Gastrocnemius medialis (tissue), 4 donors: ENCODE data around the gene PSMB3.

Source experiments
- POLR2A ChIP-seq, 2 donors: fragments of 450-650 bp; IDR thresholded peaks; one replicate each; pipeline ENCODE4 v1.6.1; 2017; ENCODE audit warnings: antibody characterized with exemption in 2 of 2, mild to moderate bottlenecking in 2 of 2, moderate library complexity in 2 of 2
- TF ChIP-seq, protein P1 (sequence below), 5 experiments: fragments of 450-650 bp in 3 of 5; fragments of 200-600 bp in 2 of 5; sonication (generic) in 2 of 5; IDR thresholded peaks in 4 of 5; conservative IDR thresholded peaks in 1 of 5; 1 replicate in 4 of 5; 2 replicates in 1 of 5; pipeline ENCODE4 v1.5.1; 2016 to 2019; ENCODE audit warnings: antibody characterized with exemption in 5 of 5, mild to moderate bottlenecking in 3 of 5, moderate library complexity in 3 of 5

DNA sequence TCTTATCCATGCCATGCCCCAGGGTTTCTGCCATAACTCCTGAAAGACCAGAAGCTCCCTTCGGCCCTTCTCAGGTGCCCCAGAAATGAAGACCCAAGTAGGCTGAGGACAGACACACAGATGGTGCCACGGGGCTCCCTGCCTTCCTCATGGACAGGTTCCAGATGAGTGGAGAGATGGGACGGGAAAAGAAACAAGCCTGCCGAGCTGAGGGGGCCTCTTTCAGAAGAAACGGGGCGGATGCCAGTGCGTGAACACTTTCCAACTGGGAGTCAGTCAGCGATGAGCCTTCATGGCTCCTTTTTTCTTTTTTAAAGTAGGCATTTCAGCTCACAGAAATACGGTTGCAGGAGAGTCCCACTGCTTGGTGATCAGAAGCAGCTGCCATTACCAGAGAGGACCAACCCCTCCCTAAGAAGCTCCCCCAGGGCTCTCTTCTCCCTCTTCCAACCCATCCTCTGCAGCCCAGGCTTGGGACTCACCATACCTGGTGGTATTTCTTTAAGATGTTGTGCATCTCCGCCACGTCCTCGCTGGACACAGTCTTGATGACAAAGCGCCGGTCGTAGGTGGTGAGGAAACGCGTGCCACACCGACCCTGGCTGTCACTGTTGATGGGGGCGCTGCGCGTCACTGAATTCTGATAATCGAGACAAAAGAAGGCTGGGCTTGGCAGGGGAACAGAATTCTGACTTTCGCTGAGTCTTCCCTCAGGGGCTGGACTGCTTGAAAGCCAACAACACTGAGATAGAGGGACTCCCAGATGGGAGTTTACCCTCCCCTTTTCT lies 27.6 kb downstream of the PSMB3 start:
- TF ChIP-seq, protein P1, sequence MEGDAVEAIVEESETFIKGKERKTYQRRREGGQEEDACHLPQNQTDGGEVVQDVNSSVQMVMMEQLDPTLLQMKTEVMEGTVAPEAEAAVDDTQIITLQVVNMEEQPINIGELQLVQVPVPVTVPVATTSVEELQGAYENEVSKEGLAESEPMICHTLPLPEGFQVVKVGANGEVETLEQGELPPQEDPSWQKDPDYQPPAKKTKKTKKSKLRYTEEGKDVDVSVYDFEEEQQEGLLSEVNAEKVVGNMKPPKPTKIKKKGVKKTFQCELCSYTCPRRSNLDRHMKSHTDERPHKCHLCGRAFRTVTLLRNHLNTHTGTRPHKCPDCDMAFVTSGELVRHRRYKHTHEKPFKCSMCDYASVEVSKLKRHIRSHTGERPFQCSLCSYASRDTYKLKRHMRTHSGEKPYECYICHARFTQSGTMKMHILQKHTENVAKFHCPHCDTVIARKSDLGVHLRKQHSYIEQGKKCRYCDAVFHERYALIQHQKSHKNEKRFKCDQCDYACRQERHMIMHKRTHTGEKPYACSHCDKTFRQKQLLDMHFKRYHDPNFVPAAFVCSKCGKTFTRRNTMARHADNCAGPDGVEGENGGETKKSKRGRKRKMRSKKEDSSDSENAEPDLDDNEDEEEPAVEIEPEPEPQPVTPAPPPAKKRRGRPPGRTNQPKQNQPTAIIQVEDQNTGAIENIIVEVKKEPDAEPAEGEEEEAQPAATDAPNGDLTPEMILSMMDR (IDR thresholded peaks at IDR 0.05 in 4 of 5, conservative IDR thresholded peaks at IDR 0.05 in 1 of 5): no peak
- TF ChIP-seq POLR2A (IDR thresholded peaks at IDR 0.05): no peak
